WTC11 (cell line): Measurements from ENCODE around the gene BABAM2. TPM values are rescaled to one million over a fixed set of nuclear protein-coding genes. Genes with fewer than 3 reads are reported as not detected.

Source experiments
- ATAC-seq: fragments of 200-7000 bp; cut with Tn5 transposase; 2 replicates; pipeline ENCODE4 v1.10.0; 2021; ENCODE audit warnings: mild to moderate bottlenecking, moderate library complexity
- CTCF ChIA-PET: fragments of 300-600 bp; sonication (Branson Sonifier 250); formaldehyde crosslinking; loops from one replicate; lab custom pipeline; 2021; ENCODE audit warnings: antibody characterized with exemption; lab: Charles Lee
- POLR2A ChIA-PET: fragments of 350-600 bp; sonication (Branson Sonifier 250); formaldehyde crosslinking; loops from one replicate; lab custom pipeline; 2021; ENCODE audit warnings: antibody characterized with exemption; lab: Charles Lee
- DNase-seq: peaks from one replicate; pipeline ENCODE4 v3.0.0; 2021; ENCODE audit warnings: low spot score
- H3K27ac Mint-ChIP-seq: 2 replicates; pipeline ENCODE4 v1.8.0; 2021; ENCODE audit warnings: mixed read lengths
- H3K27me3 Mint-ChIP-seq: 2 replicates; pipeline ENCODE4 v1.8.0; 2021; ENCODE audit warnings: low read depth, mild to moderate bottlenecking, moderate library complexity, mixed read lengths
- H3K36me3 Mint-ChIP-seq: 2 replicates; pipeline ENCODE4 v1.8.0; 2021; ENCODE audit warnings: mixed read lengths
- H3K4me1 Mint-ChIP-seq: 2 replicates; pipeline ENCODE4 v1.8.0; 2022; ENCODE audit warnings: mixed read lengths
- H3K4me3 Mint-ChIP-seq: 2 replicates; pipeline ENCODE4 v1.8.0; 2021; ENCODE audit warnings: mild to moderate bottlenecking, moderate library complexity, mixed read lengths
- H3K9me3 Mint-ChIP-seq: 2 replicates; pipeline ENCODE4 v1.8.0; 2021; ENCODE audit warnings: mixed read lengths
- ARID4B ChIP-seq: sonication (generic); formaldehyde crosslinking; IDR thresholded peaks from 2 replicates; pipeline ENCODE4 v1.8.0; 2023; ENCODE audit warnings: missing genetic modification reagents, mild to moderate bottlenecking, borderline replicate concordance
- CREM ChIP-seq: sonication (generic); formaldehyde crosslinking; IDR thresholded peaks from 2 replicates; pipeline ENCODE4 v1.8.1; 2022; ENCODE audit warnings: mild to moderate bottlenecking, missing genetic modification reagents, moderate library complexity
- ELF4 ChIP-seq: sonication (generic); formaldehyde crosslinking; IDR thresholded peaks from 2 replicates; pipeline ENCODE4 v1.8.1; 2022; ENCODE audit warnings: low read depth, mild to moderate bottlenecking, moderate library complexity, missing genetic modification reagents
- EMX1 ChIP-seq: fragments of 250-450 bp; sonication (Bioruptor Pico); IDR thresholded peaks from 2 replicates; pipeline ENCODE4 v1.8.0; 2021; ENCODE audit warnings: mild to moderate bottlenecking
- JUN ChIP-seq: sonication (generic); formaldehyde crosslinking; IDR thresholded peaks from 2 replicates; pipeline ENCODE4 v1.8.0; 2023; ENCODE audit warnings: mild to moderate bottlenecking, missing genetic modification reagents
- MXD4 ChIP-seq: fragments of 250-450 bp; sonication (Bioruptor Pico); IDR thresholded peaks from 2 replicates; pipeline ENCODE4 v1.8.0; 2021; ENCODE audit warnings: mild to moderate bottlenecking, moderate library complexity, borderline replicate concordance
- NFATC4 ChIP-seq: fragments of 250-450 bp; sonication (Bioruptor Pico); IDR thresholded peaks from 2 replicates; pipeline ENCODE4 v1.9.0; 2021; ENCODE audit warnings: mild to moderate bottlenecking
- NFYB ChIP-seq: sonication (generic); formaldehyde crosslinking; conservative IDR thresholded peaks from 2 replicates; pipeline ENCODE4 v1.8.0; 2022; ENCODE audit warnings: low read depth, missing genetic modification reagents
- NR1H2 ChIP-seq: sonication (generic); formaldehyde crosslinking; IDR thresholded peaks from 2 replicates; pipeline ENCODE4 v1.9.0; 2021; ENCODE audit warnings: mild to moderate bottlenecking, moderate library complexity, missing genetic modification reagents
- SMAD3 ChIP-seq: sonication (generic); formaldehyde crosslinking; IDR thresholded peaks from 2 replicates; pipeline ENCODE4 v1.8.0; 2022; ENCODE audit warnings: missing genetic modification reagents, mild to moderate bottlenecking, borderline replicate concordance
- ZNF232 ChIP-seq: sonication (generic); formaldehyde crosslinking; IDR thresholded peaks from 2 replicates; pipeline ENCODE4 v1.8.0; 2022; ENCODE audit warnings: mild to moderate bottlenecking, missing genetic modification reagents
- ZNF416 ChIP-seq: fragments of 250-450 bp; sonication (Bioruptor Pico); IDR thresholded peaks from 2 replicates; pipeline ENCODE4 v1.9.0; 2021; ENCODE audit warnings: mild to moderate bottlenecking, inconsistent platforms
- total RNA-seq: library from RNA; stranded (reverse); gene quantifications from 3 replicates; pipeline ENCODE4 v1.2.3, GENCODE V29; 2021
- TF ChIP-seq, protein P1 (sequence below): sonication (generic); formaldehyde crosslinking; IDR thresholded peaks from 2 replicates; pipeline ENCODE4 v1.8.0; 2022; ENCODE audit warnings: mild to moderate bottlenecking, missing genetic modification reagents
- TF ChIP-seq, protein P2 (sequence below): fragments of 200-600 bp; IDR thresholded peaks from 2 replicates; pipeline ENCODE4 v1.8.0; 2022; ENCODE audit warnings: antibody characterized with exemption
- TF ChIP-seq, protein P3 (sequence below): sonication (generic); formaldehyde crosslinking; IDR thresholded peaks from 2 replicates; pipeline ENCODE4 v1.8.1; 2022; ENCODE audit warnings: low read depth, mild to moderate bottlenecking, moderate library complexity, missing genetic modification reagents, borderline replicate concordance
- TF ChIP-seq, protein P4 (sequence below): fragments of 250-450 bp; sonication (Bioruptor Pico); IDR thresholded peaks from 2 replicates; pipeline ENCODE4 v1.8.0; 2021; ENCODE audit warnings: mild to moderate bottlenecking

The BABAM2 gene
- total RNA-seq, 1 experiment from 2014 or later, result 16.5 TPM

- TF ChIP-seq NFYB (CRISPR knock-in tag) (no peak), JUN (CRISPR knock-in tag) (no peak)
Measured at GRCh38 chr2:27993402-27993787, 102.9 kb downstream of the BABAM2 start (continued).

GRCh38 chr2:27993950-27994728, 103.6 kb downstream of the BABAM2 start:
- Mint-ChIP-seq H3K4me3 (no peak overlapping the region), H3K4me1 (peaks cover 4% of the 10 kb centered on the region; the same call in 1 of the 2 replicates), H3K27me3 (no peaks in the 10 kb centered on the region), H3K36me3 (peaks cover 2% of the 10 kb centered on the region; the same call in 1 of the 2 replicates), H3K9me3 (0 out of 2 replicates have a peak, but pooled peaks cover 3% of the 10 kb centered on the region), H3K27ac (no peak overlapping the region)
- TF ChIP-seq, protein P1, sequence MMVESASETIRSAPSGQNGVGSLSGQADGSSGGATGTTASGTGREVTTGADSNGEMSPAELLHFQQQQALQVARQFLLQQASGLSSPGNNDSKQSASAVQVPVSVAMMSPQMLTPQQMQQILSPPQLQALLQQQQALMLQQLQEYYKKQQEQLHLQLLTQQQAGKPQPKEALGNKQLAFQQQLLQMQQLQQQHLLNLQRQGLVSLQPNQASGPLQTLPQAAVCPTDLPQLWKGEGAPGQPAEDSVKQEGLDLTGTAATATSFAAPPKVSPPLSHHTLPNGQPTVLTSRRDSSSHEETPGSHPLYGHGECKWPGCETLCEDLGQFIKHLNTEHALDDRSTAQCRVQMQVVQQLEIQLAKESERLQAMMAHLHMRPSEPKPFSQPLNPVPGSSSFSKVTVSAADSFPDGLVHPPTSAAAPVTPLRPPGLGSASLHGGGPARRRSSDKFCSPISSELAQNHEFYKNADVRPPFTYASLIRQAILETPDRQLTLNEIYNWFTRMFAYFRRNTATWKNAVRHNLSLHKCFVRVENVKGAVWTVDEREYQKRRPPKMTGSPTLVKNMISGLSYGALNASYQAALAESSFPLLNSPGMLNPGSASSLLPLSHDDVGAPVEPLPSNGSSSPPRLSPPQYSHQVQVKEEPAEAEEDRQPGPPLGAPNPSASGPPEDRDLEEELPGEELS, result no peak
- ChIA-PET CTCF (no interaction called here), POLR2A (no interaction called here)
- no peak for ATAC-seq
- no peak for DNase-seq

GRCh38 chr2:27996156-27996922, 105.8 kb downstream of the BABAM2 start:
- Mint-ChIP-seq H3K27me3 (no peaks in the 10 kb centered on the region), H3K36me3 (peaks cover 10% of the 10 kb centered on the region), H3K27ac (no peak overlapping the region), H3K4me1 (peaks cover 4% of the 10 kb centered on the region; the same call in 1 of the 2 replicates), H3K9me3 (peaks cover 16% of the 10 kb centered on the region), H3K4me3 (no peak overlapping the region)
- ATAC-seq, result no peak
- CTCF ChIA-PET, result interaction anchor here (0.6 kb wide), 1 partner anchor 49 kb away, joined by 4 read pairs; no protein-coding TSS in a partner anchor
- DNase-seq, result no peak
- POLR2A ChIA-PET, result no interaction called here
- no peak for TF ChIP-seq NR1H2 (CRISPR knock-in tag)
- TF ChIP-seq SMAD3, result no peak
- no peak for TF ChIP-seq NFATC4 (CRISPR knock-in tag)
- no peak for TF ChIP-seq ARID4B
- TF ChIP-seq, protein P2, sequence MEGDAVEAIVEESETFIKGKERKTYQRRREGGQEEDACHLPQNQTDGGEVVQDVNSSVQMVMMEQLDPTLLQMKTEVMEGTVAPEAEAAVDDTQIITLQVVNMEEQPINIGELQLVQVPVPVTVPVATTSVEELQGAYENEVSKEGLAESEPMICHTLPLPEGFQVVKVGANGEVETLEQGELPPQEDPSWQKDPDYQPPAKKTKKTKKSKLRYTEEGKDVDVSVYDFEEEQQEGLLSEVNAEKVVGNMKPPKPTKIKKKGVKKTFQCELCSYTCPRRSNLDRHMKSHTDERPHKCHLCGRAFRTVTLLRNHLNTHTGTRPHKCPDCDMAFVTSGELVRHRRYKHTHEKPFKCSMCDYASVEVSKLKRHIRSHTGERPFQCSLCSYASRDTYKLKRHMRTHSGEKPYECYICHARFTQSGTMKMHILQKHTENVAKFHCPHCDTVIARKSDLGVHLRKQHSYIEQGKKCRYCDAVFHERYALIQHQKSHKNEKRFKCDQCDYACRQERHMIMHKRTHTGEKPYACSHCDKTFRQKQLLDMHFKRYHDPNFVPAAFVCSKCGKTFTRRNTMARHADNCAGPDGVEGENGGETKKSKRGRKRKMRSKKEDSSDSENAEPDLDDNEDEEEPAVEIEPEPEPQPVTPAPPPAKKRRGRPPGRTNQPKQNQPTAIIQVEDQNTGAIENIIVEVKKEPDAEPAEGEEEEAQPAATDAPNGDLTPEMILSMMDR, result no peak
- TF ChIP-seq MXD4 (CRISPR knock-in tag), result no peak
- TF ChIP-seq ZNF416 (CRISPR knock-in tag), result no peak
- TF ChIP-seq ZNF232 (CRISPR knock-in tag), result no peak
- TF ChIP-seq ELF4, result no peak
- TF ChIP-seq, protein P3, sequence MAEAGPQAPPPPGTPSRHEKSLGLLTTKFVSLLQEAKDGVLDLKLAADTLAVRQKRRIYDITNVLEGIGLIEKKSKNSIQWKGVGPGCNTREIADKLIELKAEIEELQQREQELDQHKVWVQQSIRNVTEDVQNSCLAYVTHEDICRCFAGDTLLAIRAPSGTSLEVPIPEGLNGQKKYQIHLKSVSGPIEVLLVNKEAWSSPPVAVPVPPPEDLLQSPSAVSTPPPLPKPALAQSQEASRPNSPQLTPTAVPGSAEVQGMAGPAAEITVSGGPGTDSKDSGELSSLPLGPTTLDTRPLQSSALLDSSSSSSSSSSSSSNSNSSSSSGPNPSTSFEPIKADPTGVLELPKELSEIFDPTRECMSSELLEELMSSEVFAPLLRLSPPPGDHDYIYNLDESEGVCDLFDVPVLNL (CRISPR knock-in tag), result no peak
- TF ChIP-seq CREM, result no peak
- TF ChIP-seq, protein P4, sequence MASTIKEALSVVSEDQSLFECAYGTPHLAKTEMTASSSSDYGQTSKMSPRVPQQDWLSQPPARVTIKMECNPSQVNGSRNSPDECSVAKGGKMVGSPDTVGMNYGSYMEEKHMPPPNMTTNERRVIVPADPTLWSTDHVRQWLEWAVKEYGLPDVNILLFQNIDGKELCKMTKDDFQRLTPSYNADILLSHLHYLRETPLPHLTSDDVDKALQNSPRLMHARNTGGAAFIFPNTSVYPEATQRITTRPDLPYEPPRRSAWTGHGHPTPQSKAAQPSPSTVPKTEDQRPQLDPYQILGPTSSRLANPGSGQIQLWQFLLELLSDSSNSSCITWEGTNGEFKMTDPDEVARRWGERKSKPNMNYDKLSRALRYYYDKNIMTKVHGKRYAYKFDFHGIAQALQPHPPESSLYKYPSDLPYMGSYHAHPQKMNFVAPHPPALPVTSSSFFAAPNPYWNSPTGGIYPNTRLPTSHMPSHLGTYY (CRISPR knock-in tag), result no peak
- no peak for TF ChIP-seq NFYB (CRISPR knock-in tag)
- no peak for TF ChIP-seq EMX1 (CRISPR knock-in tag)
